HG02588 (cell line): Measurements from ENCODE around the gene CAPN15.
"Not testable (repeated sequence)": the region's sequence is repeated elsewhere in the genome, so short reads cannot be mapped to it uniquely, and the experiment has no call there.

Source experiments
- ATAC-seq: cut with Tn5 transposase; IDR thresholded peaks from one replicate; pipeline ENCODE4 v1.9.1; 2021; ENCODE audit warnings: mild to moderate bottlenecking, moderate library complexity; ENCODE audit not compliant: unreplicated experiment

CAPN15 gene

DNA sequence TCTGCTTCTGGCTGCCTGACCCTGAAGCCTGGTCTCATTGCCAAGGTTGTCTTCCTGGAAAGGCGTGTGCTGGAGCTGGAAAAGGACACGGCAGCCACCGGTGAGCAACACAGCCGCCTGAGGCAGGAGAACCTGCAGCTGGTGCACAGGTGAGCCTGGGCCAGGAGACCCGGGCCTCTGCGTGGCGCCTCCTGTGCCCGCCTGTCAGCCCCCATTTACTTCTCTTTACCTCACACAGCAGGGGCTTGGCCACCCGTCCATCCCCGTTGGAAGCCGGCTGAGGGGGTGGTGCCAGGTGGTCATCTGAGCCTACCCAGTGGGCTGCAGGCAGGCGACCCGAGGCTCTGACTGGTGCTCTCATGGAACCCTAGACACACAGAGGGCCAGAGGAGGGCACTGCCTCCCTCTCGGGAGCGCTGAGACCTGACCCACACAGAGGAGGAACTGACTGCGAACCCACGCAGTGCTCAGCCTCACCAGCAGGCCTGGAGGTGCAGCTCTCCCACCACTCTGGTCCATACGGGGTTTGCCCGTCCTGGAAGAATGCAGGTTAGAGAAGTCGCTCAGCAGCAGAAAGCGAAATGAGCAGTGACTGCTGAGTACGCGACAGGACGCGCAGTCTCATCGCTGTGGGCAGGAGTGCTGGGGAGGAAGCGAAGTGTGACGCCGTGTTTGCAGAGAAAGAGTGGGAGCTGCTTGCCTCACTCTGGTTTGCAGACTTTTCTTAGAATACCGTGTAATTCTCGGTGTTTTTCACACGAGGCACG, 21.9 kb upstream of the CAPN15 start:
- no peak for ATAC-seq

DNA sequence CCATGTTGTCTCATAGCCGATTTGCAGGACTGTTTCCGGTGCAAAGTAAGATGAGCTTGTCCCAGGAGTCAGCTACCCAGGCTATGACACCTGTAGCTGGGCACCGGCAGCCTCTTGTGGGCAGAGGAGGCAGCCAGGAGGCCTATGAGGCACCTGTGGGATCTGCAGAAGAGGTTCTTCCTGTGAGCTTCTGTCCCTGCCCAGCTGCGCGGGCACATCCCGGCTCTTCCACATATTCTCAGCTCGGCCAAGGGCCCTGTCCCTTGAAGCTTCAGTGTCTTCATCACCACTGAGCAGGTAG, 21.3 kb upstream of the CAPN15 start:
- ATAC-seq = no peak

- not testable (repeated sequence) for ATAC-seq
These were observed 20.0 kb upstream of the CAPN15 start for GRCh38 chr16:507527-507926.

DNA sequence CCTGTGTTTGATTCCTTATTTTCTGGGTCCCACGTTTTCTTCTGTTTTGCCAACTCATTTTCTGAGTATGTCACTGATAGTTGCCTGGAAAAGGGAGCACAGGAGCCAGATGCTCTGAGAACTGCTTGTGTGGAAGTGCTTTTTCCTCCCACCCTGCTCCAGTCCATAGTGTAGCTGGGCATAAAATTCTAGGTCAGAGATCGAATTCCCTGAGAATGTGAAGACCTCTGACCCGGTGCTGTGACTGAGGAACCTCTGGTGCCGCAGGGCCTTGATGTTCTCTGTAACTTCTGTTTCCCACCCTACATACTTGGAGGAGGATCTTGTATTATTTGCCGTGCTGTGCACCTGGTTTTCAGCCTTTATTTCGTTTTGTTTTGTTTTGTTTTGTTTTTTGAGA, 19.5 kb upstream of the CAPN15 start:
- no peak for ATAC-seq

DNA sequence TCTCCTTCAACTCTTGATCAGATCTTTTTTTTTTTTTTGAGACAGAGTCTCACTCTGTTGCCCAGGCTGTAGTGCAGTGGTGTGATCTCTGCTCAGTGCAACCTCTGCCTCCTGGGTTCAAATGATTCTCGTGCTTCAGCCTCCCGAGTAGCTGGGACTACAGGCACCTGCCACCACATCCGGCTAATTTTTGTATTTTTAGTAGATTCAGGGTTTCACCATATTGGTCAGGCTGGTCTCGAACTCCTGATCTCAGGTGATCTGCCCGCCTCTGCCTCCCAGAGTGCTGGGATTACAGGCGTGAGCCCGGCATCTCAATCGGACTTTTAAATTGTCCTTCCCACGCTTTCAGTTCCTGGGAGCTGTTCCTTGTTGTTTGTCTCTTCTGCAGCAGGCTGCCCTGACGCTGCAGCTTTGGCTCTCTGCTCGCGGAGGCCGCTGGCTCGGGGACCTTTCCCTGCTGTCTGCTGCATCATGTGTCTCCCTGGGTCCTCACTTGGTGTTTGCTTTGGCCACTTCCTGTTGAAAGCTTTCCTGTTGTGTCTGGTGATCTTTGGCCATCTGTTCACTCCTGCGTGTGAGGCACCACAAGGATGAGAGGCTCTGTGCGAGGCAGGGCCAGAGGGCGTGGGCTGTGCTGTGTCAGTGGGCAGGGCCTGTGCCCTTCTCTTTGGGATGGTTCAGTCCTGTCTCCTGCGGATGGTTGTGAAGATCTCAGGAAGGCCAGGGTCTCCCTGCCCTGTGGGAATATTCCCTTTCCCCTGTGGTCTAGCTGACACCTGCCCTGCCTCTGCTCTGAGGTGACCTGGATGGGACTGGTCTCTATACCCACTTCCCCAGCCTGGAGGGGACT, 18.4 kb upstream of the CAPN15 start:
- no peak for ATAC-seq

- ATAC-seq = no peak
These were observed 17.3 kb upstream of the CAPN15 start for GRCh38 chr16:510066-510825.

DNA sequence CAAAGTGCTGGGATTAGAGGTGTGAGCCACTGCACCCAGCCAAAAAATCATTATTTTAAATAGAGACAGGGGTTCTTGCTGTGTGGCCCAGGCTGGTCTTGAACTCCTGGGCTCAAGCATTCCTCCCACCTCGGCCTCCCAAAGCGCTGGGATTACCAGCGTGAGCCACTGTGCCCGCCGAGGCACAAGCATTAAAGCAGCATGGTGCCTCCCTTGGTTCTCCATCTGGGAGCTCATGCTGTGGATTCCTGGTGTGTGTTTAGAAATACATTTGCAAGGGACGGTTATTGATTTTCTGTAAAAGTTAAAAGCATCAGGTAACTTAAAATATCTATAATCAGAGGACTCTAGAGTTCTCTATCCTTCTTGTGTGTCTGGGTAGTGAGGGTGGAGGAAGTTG, 14.7 kb upstream of the CAPN15 start:
- ATAC-seq = no peak

- no peak for ATAC-seq
These were observed 13.6 kb upstream of the CAPN15 start for GRCh38 chr16:513950-514349.

- no peak for ATAC-seq
These were observed 12.2 kb upstream of the CAPN15 start for GRCh38 chr16:515175-515938.

DNA sequence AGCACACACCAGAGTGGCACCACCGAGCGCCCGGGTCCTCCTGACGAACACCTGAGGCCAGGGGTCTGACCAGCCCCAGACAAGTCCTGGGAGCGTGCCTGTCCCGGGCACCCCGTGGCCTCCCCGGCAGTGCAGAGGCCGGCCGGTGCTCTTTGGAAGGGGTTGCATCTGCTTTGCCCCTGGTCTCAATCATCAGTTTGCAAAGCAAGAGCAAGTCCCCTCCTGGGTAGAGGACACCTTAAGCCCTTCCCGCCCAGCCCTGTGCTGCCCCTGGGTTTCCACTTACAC, 11.6 kb upstream of the CAPN15 start:
- ATAC-seq = no peak

- ATAC-seq = no peak
These were observed 11.2 kb upstream of the CAPN15 start for GRCh38 chr16:516301-516700.

GRCh38 chr16:518858-519257, 8.7 kb upstream of the CAPN15 start:
- ATAC-seq = no peak

- no peak for ATAC-seq
These were observed 8.1 kb upstream of the CAPN15 start for GRCh38 chr16:519425-519824.

DNA sequence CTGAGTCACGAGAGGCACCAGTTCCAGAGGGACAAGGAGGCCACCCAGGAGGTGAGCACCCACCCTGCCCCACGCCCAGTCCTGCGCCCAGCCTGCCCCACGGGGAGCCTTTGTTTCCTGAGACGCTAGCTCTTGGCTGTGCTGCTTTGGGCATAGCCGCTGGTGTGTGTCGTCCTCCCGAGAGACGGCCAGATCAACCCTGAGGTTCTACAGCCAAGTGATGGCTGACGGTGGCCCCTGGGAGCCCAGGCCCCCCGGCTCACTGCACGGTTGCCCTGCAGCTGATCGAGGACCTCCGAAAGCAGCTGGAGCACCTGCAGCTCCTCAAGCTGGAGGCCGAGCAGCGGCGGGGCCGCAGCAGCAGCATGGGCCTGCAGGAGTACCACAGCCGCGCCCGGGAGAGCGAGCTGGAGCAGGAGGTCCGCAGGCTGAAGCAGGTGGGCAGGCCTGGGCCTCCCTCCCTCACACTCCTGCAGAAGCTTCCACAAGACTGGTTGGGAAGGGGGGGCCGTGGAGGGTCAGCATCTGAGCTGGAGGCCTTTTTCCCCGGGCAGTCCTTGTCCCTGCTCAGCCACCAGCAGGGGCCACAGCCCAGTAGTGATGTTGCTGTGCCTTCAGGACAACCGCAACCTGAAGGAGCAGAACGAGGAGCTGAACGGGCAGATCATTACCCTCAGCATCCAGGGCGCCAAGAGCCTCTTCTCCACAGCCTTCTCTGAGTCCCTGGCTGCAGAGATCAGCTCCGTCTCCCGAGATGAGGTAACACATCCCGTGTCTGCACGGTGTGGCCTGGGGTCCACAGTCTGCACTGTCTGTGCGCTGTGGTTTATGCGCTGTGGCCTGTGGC, 7.4 kb upstream of the CAPN15 start:
- no peak for ATAC-seq

GRCh38 chr16:520847-521246, 6.7 kb upstream of the CAPN15 start:
- ATAC-seq = no peak

- no peak for ATAC-seq
These were observed 5.9 kb upstream of the CAPN15 start for GRCh38 chr16:521381-522210.

DNA sequence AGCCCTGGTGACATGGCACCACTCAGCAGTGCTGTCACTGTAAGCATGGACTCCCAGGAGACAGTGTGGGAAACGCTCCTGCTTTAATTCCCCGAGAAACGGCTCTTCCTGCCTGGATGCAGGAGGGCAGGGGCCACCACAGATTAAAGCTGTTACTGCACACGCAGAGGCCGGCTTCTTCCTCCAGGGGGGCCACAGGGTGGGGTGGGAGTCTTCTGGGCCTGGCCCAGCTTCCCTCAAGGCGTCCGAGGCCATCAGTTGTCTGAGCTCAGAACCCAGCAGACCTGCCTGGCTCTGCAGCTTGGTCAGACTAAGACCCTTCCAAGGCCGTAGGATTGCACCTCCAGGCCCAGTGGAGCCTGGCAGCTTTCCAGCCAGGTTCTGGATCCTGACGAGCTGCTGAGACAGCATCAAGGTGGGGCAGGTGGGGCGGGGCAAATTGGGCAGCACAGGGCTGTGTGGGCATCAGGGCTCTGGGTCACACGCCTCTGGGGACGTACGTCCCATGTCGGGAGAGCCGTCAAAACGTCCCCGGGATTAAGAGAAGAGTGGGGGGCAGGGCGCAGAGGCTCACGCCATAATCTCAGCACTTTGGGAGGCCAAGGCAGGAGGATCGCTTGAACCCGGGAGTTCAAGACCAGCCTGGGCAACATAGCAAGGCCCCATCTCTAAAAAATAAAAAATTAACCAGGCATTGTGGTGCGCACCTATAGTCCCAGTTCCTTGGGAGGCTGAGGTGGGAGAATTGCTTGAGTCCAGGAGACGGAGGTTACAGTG, 5.0 kb upstream of the CAPN15 start:
- ATAC-seq = no peak

GRCh38 chr16:523097-523741, 4.3 kb upstream of the CAPN15 start:
- ATAC-seq = no peak
